SK-N-SH (cell line): ENCODE measurements around the gene CFDP1. TPM values are rescaled to one million over a fixed set of nuclear protein-coding genes. Genes with fewer than 3 reads are reported as not detected.

ENCODE experiments used
- CTCF ChIA-PET: fragments of 300-600, 350-600 bp; formaldehyde crosslinking; extraction: SDS; loops from one replicate; lab custom pipeline; 2021; lab: Yijun Ruan, JAX
- POLR2A ChIA-PET: fragments of 350-600 bp; sonication (Branson Sonifier 250); formaldehyde crosslinking; extraction: SDS; loops from one replicate; lab custom pipeline; 2020; ENCODE audit warnings: antibody characterized with exemption, inconsistent platforms; lab: Yijun Ruan, JAX
- DNase-seq: peaks from one replicate; pipeline ENCODE4 v3.0.0; 2012
- H2AFZ ChIP-seq: fragments of 200-600 bp; sonication (generic); 2 replicates; pipeline ENCODE4 v1.8.1; 2016; ENCODE audit warnings: antibody characterized with exemption, mild to moderate bottlenecking, low read depth
- H3F3A ChIP-seq: fragments of 200-600 bp; sonication (generic); replicated peaks from 2 replicates; pipeline ENCODE3; 2016; ENCODE audit warnings: antibody characterized with exemption, mild to moderate bottlenecking; ENCODE audit not compliant: insufficient read depth
- H3K27ac ChIP-seq, 2 experiments: fragments of 200-500 bp in 1 of 2; fragments of 200-600 bp in 1 of 2; sonication (Bioruptor generic) in 1 of 2; sonication (generic), shearing (Covaris generic) in 1 of 2; 2 replicates each; pipeline versions ENCODE4 v1.5.1 to v1.6.1; 2014 to 2016; ENCODE audit warnings: low read depth in 2 of 2, inconsistent platforms in 1 of 2, low read length in 1 of 2, mild to moderate bottlenecking in 1 of 2, mixed read lengths in 1 of 2
- H3K27me3 ChIP-seq: fragments of 200-600 bp; sonication (generic), shearing (Covaris generic); 2 replicates; pipeline ENCODE4 v1.6.1; 2016; ENCODE audit warnings: mixed run types; ENCODE audit not compliant: insufficient read depth
- H3K36me3 ChIP-seq, 2 experiments: fragments of 200-500 bp in 1 of 2; fragments of 200-600 bp in 1 of 2; sonication (Bioruptor generic) in 1 of 2; sonication (generic) in 1 of 2; replicated peaks in 1 of 2; 2 replicates each; pipeline versions ENCODE3 to v1.5.1; 2014 to 2016; ENCODE audit warnings: low read length in 1 of 2, mild to moderate bottlenecking in 1 of 2; ENCODE audit not compliant: insufficient read depth in 2 of 2, control insufficient read depth in 1 of 2
- H3K4me1 ChIP-seq, 2 experiments: fragments of 200-500 bp in 1 of 2; fragments of 200-600 bp in 1 of 2; sonication (Bioruptor generic) in 1 of 2; sonication (generic), shearing (Covaris generic) in 1 of 2; 2 replicates each; pipeline versions ENCODE4 v1.5.1 to v1.6.1; 2014 to 2016; ENCODE audit warnings: low read depth in 1 of 2, low read length in 1 of 2, mixed run types in 1 of 2; ENCODE audit not compliant: insufficient read depth in 2 of 2, control insufficient read depth in 1 of 2
- H3K4me2 ChIP-seq: fragments of 200-600 bp; sonication (generic), shearing (Covaris generic); 2 replicates; pipeline ENCODE4 v1.6.1; 2017; ENCODE audit warnings: mixed run types
- H3K4me3 ChIP-seq, 2 experiments: fragments of 200-500 bp in 1 of 2; fragments of 200-600 bp in 1 of 2; sonication (Bioruptor generic) in 1 of 2; sonication (generic), shearing (Covaris generic) in 1 of 2; 2 replicates each; pipeline versions ENCODE4 v1.5.1 to v1.8.1; 2014 to 2016; ENCODE audit warnings: low read depth in 2 of 2, inconsistent platforms in 1 of 2, low read length in 1 of 2, mild to moderate bottlenecking in 1 of 2, mixed read lengths in 1 of 2, moderate library complexity in 1 of 2
- H3K79me2 ChIP-seq: fragments of 200-600 bp; sonication (generic); 2 replicates; pipeline ENCODE4 v1.8.1; 2017; ENCODE audit warnings: mild to moderate bottlenecking; ENCODE audit not compliant: insufficient read depth
- H3K9ac ChIP-seq: fragments of 200-600 bp; sonication (generic); 2 replicates; pipeline ENCODE4 v1.6.1; 2017; ENCODE audit warnings: mixed run types
- H3K9me2 ChIP-seq: fragments of 200-600 bp; sonication (generic); 2 replicates; pipeline ENCODE4 v1.6.1; 2017; ENCODE audit warnings: mixed run types
- H3K9me3 ChIP-seq: fragments of 200-600 bp; sonication (generic); 2 replicates; pipeline ENCODE4 v1.6.1; 2017; ENCODE audit warnings: mixed run types, mild to moderate bottlenecking, moderate library complexity
- H4K20me1 ChIP-seq: fragments of 200-600 bp; sonication (generic); 2 replicates; pipeline ENCODE4 v1.6.1; 2017; ENCODE audit warnings: mild to moderate bottlenecking, mixed run types; ENCODE audit not compliant: insufficient read depth
- CHD2 ChIP-seq: fragments of 150-350 bp; IDR thresholded peaks from 2 replicates; pipeline ENCODE4 v1.6.1; 2018; ENCODE audit warnings: low read length; ENCODE audit not compliant: partially characterized antibody
- CTCF ChIP-seq: fragments of 200-600 bp; sonication (generic); IDR thresholded peaks from 2 replicates; pipeline ENCODE4 v1.6.1; 2017; ENCODE audit warnings: antibody characterized with exemption, mild to moderate bottlenecking, moderate library complexity
- ELF1 ChIP-seq: IDR thresholded peaks from 2 replicates; pipeline ENCODE4 v1.4.0; 2012
- EZH2phosphoT487 ChIP-seq: fragments of 200-600 bp; sonication (generic); IDR thresholded peaks from 2 replicates; pipeline ENCODE4 v1.6.1; 2017; ENCODE audit warnings: low read depth, mixed run types, mild to moderate bottlenecking, antibody characterized with exemption, moderate library complexity, borderline replicate concordance
- FOSL2 ChIP-seq: IDR thresholded peaks from 2 replicates; pipeline ENCODE4 v1.4.0; 2012; ENCODE audit warnings: low read depth, mild to moderate bottlenecking, moderate library complexity, borderline replicate concordance
- FOXJ3 ChIP-seq: sonication (generic); formaldehyde crosslinking; IDR thresholded peaks from 2 replicates; pipeline ENCODE4 v1.5.1; 2020; ENCODE audit warnings: mild to moderate bottlenecking, missing genetic modification reagents
- FOXM1 ChIP-seq: IDR thresholded peaks from 2 replicates; pipeline ENCODE4 v1.4.0; 2012; ENCODE audit warnings: low read depth, mild to moderate bottlenecking
- GABPA ChIP-seq: IDR thresholded peaks from 2 replicates; pipeline ENCODE4 v1.4.0; 2012; ENCODE audit warnings: low read depth, mild to moderate bottlenecking
- GATA2 ChIP-seq: sonication (generic); formaldehyde crosslinking; IDR thresholded peaks from 2 replicates; pipeline ENCODE4 v1.5.0; 2020; ENCODE audit warnings: mild to moderate bottlenecking, missing genetic modification reagents
- JUND ChIP-seq: IDR thresholded peaks from 2 replicates; pipeline ENCODE4 v1.4.0; 2012
- MEF2A ChIP-seq: IDR thresholded peaks from 2 replicates; pipeline ENCODE4 v1.4.0; 2012; ENCODE audit warnings: low read depth, borderline replicate concordance
- MXI1 ChIP-seq: IDR thresholded peaks from 2 replicates; pipeline ENCODE4 v1.6.1; 2012; ENCODE audit warnings: mild to moderate bottlenecking, low read depth, low read length, improper control_type of control experiment
- NRF1 ChIP-seq: IDR thresholded peaks from 2 replicates; pipeline ENCODE4 v1.6.1; 2012; ENCODE audit warnings: low read depth, mild to moderate bottlenecking, low read length
- POLR2AphosphoS5 ChIP-seq: IDR thresholded peaks from 2 replicates; pipeline ENCODE4 v1.6.1; 2012; ENCODE audit warnings: low read depth, low read length
- RAD21 ChIP-seq: IDR thresholded peaks from 2 replicates; pipeline ENCODE4 v1.6.1; 2012; ENCODE audit warnings: mild to moderate bottlenecking, low read length
- RXRA ChIP-seq: IDR thresholded peaks from 2 replicates; pipeline ENCODE4 v1.4.0; 2012; ENCODE audit warnings: low read depth, mild to moderate bottlenecking, borderline replicate concordance
- SMC3 ChIP-seq: IDR thresholded peaks from 2 replicates; pipeline ENCODE4 v1.6.1; 2012; ENCODE audit warnings: low read depth, low read length, improper control_type of control experiment
- TAF1 ChIP-seq: IDR thresholded peaks from 2 replicates; pipeline ENCODE4 v1.6.1; 2012; ENCODE audit warnings: low read depth, mild to moderate bottlenecking, low read length, moderate library complexity, borderline replicate concordance
- TCF12 ChIP-seq: IDR thresholded peaks from 2 replicates; pipeline ENCODE4 v1.4.0; 2012
- TEAD4 ChIP-seq: IDR thresholded peaks from 2 replicates; pipeline ENCODE4 v1.4.0; 2012; ENCODE audit warnings: mild to moderate bottlenecking, borderline replicate concordance; ENCODE audit not compliant: insufficient read depth
- USF1 ChIP-seq: IDR thresholded peaks from 2 replicates; pipeline ENCODE4 v1.4.0; 2012; ENCODE audit warnings: low read depth, borderline replicate concordance
- USF2 ChIP-seq: fragments of 150-350 bp; IDR thresholded peaks from 2 replicates; pipeline ENCODE4 v1.6.1; 2017; ENCODE audit warnings: antibody characterized with exemption, low read length, low read depth, borderline replicate concordance
- YY1 ChIP-seq: IDR thresholded peaks from 2 replicates; pipeline ENCODE4 v1.4.0; 2012; ENCODE audit warnings: low read depth, mild to moderate bottlenecking
- ZBTB33 ChIP-seq: IDR thresholded peaks from 2 replicates; pipeline ENCODE4 v1.4.0; 2012; ENCODE audit warnings: low read depth, borderline replicate concordance
- WGBS: methylation state at CpG from one replicate; pipeline ENCODE4 v1.1.6; 2017; ENCODE audit warnings: low lambda C conversion rate; 5-methylcytosine and 5-hydroxymethylcytosine counted together
- polyA plus RNA-seq, 3 experiments: library from polyadenylated mRNA; depleted of rRNA; stranded (reverse); fragments of >200 nt; gene quantifications; 2 replicates each; pipeline ENCODE4 v1.2.3, GENCODE V29; 2012

Gene CFDP1
- polyA plus RNA-seq, 1 of the 3 experiments (the other 2 are of a cell fraction) = 46.0 TPM

GRCh38 chr16:75421820-75422126, 11.5 kb downstream of the CFDP1 start (continued):
- TF ChIP-seq USF1 (no peak), CTCF (no peak), MEF2A (no peak), FOXJ3 (CRISPR knock-in tag) (no peak), RXRA (no peak)

- Histone ChIP-seq H3K79me2 (peaks cover 99% of the 10 kb centered on the region), H3K4me3 (peak overlapping the region in 1 of 2 experiments; percentile 31; a peak in 1 of 4 replicates), H3K9me3 (no peaks in the 10 kb centered on the region), H3K36me3 (no peaks in the 10 kb centered on the region), H4K20me1 (no peaks in the 10 kb centered on the region), H3K9me2 (no peaks in the 10 kb centered on the region), H3F3A (peaks cover 16% of the 10 kb centered on the region), H3K27ac (peak overlapping the region; percentile 47 to 86), H3K9ac (peak overlapping the region; percentile 53; the same call in 1 of the 2 replicates), H3K4me1 (peaks cover 9 to 19% of the 10 kb centered on the region in 2 experiments; a peak in 3 of 4 replicates), H3K27me3 (no peaks in the 10 kb centered on the region), H2AFZ (peak overlapping the region; percentile 82), H3K4me2 (peak overlapping the region; percentile 68)
- ChIA-PET CTCF (interaction anchor here (0.7 to 2.7 kb wide), 8 partner anchors 9 to 96 kb away, joined by 3 to 15 read pairs (median 4); partner anchors contain the start of genes CFDP1 and TMEM170A), POLR2A (interaction anchor here (0.6 to 2.0 kb wide), 2 partner anchors 8 to 12 kb away, joined by 4 to 9 read pairs; partner anchors contain the start of gene CFDP1)
- TF ChIP-seq MXI1 (peak; percentile 69; the same call in 1 of the 2 replicates), CHD2 (no peak), RAD21 (no peak), RXRA (no peak), USF2 (no peak), SMC3 (no peak), GABPA (peak; percentile 43), TEAD4 (no peak), YY1 (no peak), MEF2A (no peak), NRF1 (peak; percentile 65; the same call in 1 of the 2 replicates), JUND (no peak), EZH2phosphoT487 (no peak), GATA2 (CRISPR knock-in tag) (no peak), TCF12 (no peak), FOXM1 (no peak), POLR2AphosphoS5 (peak; percentile 69), ZBTB33 (no peak), FOSL2 (no peak), TAF1 (0 out of 2 replicates have a peak, but pooled peaks have one; percentile 55), USF1 (no peak), ELF1 (0 out of 2 replicates have a peak, but pooled peaks have one; percentile 31)
- DNase-seq = peak; percentile 71
- WGBS = 39% methylated on average over 8 of the region's 8 CpGs
These were observed 12.1 kb downstream of the CFDP1 start for GRCh38 chr16:75420987-75421819.
